ENCODE data around the gene CYFIP1. TPM values are rescaled to one million over a fixed set of nuclear protein-coding genes. Genes with fewer than 3 reads are reported as not detected.

The CYFIP1 gene
- total RNA-seq, 1 experiment from 2014 or later, result 159 TPM

- DNase-seq (ENCODE audit: low read depth, low spot score) (no peak), ATAC-seq (no peak)
- in situ Hi-C loops (cut with HindIII; ENCODE audit: low pct_unique_long_range_greater_than_20kb, low sequenced_read_pairs), result no loop called here
- Histone ChIP-seq H3K4me1 (ENCODE audit: control insufficient read depth, insufficient read depth, low read length) (peaks cover 43% of the 10 kb centered on the region), H3K27me3 (ENCODE audit: control insufficient read depth, insufficient read depth, low read length) (no peaks in the 10 kb centered on the region), H3K36me3 (ENCODE audit: control insufficient read depth, insufficient read depth, low read length) (no peaks in the 10 kb centered on the region), H3K27ac (ENCODE audit: low read length) (no peak overlapping the region), H3K4me3 (ENCODE audit: low read depth in 2 of 2, low read length in 2 of 2) (no peak overlapping the region), H3K9me3 (ENCODE audit: control insufficient read depth, insufficient read depth, low read depth, low read length) (no peaks in the 10 kb centered on the region)
- TF ChIP-seq, protein P1, sequence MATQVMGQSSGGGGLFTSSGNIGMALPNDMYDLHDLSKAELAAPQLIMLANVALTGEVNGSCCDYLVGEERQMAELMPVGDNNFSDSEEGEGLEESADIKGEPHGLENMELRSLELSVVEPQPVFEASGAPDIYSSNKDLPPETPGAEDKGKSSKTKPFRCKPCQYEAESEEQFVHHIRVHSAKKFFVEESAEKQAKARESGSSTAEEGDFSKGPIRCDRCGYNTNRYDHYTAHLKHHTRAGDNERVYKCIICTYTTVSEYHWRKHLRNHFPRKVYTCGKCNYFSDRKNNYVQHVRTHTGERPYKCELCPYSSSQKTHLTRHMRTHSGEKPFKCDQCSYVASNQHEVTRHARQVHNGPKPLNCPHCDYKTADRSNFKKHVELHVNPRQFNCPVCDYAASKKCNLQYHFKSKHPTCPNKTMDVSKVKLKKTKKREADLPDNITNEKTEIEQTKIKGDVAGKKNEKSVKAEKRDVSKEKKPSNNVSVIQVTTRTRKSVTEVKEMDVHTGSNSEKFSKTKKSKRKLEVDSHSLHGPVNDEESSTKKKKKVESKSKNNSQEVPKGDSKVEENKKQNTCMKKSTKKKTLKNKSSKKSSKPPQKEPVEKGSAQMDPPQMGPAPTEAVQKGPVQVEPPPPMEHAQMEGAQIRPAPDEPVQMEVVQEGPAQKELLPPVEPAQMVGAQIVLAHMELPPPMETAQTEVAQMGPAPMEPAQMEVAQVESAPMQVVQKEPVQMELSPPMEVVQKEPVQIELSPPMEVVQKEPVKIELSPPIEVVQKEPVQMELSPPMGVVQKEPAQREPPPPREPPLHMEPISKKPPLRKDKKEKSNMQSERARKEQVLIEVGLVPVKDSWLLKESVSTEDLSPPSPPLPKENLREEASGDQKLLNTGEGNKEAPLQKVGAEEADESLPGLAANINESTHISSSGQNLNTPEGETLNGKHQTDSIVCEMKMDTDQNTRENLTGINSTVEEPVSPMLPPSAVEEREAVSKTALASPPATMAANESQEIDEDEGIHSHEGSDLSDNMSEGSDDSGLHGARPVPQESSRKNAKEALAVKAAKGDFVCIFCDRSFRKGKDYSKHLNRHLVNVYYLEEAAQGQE (IDR thresholded peaks at IDR 0.05; ENCODE audit: insufficient read depth in 1 of 2, low read depth in 2 of 2, low read length in 1 of 2), result no peak
- no peak for TF ChIP-seq SIN3A (IDR thresholded peaks at IDR 0.05; ENCODE audit: borderline replicate concordance, insufficient read depth, low read depth, low read length)
- no peak for TF ChIP-seq TCF7L2 (IDR thresholded peaks at IDR 0.05; ENCODE audit: low read depth, low read length)
- TF ChIP-seq POLR2AphosphoS5 (IDR thresholded peaks at IDR 0.05; ENCODE audit: low read depth, low read length), result no peak
- no peak for TF ChIP-seq CTCF (IDR thresholded peaks at IDR 0.05)
- intact Hi-C loops (cut with micrococcal nuclease; ENCODE audit: unreplicated experiment), result no loop called here
- BruUV-seq (replicated peaks), result TSS peak; percentile 77
- ChIA-PET POLR2A (interaction anchor here (1.0 kb wide), 1 partner anchor 12 kb away, joined by 4 read pairs; no protein-coding TSS in a partner anchor), CTCF (no interaction called here)
Measured at GRCh38 chr15:22962611-22963010, 17.6 kb downstream of the CYFIP1 start.

DNA sequence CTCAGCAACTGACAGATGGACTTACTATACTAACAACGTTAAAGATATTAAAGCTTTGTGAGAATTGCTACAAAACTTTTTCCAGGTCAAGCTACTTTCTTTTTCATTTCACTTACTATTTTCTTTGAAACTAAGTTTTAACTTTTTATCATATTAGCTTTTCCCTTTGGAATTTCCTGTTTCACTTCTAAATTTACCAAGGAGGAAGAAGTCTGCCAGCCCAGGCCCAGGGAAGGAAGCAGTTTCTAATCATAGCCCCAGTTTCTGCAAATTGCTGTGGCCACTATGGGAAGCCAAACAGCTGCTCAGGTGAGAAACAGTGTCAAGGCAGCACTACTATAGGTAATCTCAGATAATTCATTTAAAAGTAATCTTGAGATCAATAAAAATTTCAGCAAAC, 18.4 kb downstream of the CYFIP1 start:
- TF ChIP-seq, protein P1 (IDR thresholded peaks at IDR 0.05; ENCODE audit: insufficient read depth in 1 of 2, low read depth in 2 of 2, low read length in 1 of 2), result no peak
- no peak for TF ChIP-seq POLR2AphosphoS5 (IDR thresholded peaks at IDR 0.05; ENCODE audit: low read depth, low read length)
- TF ChIP-seq SIN3A (IDR thresholded peaks at IDR 0.05; ENCODE audit: borderline replicate concordance, insufficient read depth, low read depth, low read length), result no peak
- TF ChIP-seq TCF7L2 (IDR thresholded peaks at IDR 0.05; ENCODE audit: low read depth, low read length), result no peak
- TF ChIP-seq CTCF (IDR thresholded peaks at IDR 0.05), result no peak
- BruUV-seq (replicated peaks), result no TSS peak
- ATAC-seq, result no peak
- no peaks in the 10 kb centered on the region for H3K27me3 ChIP-seq (ENCODE audit: control insufficient read depth, insufficient read depth, low read length)
- in situ Hi-C loops (cut with HindIII; ENCODE audit: low pct_unique_long_range_greater_than_20kb, low sequenced_read_pairs), result no loop called here
- POLR2A ChIA-PET, result interaction anchor here (1.0 kb wide), 1 partner anchor 12 kb away, joined by 4 read pairs; no protein-coding TSS in a partner anchor
- DNase-seq (ENCODE audit: low read depth, low spot score), result no peak
- intact Hi-C loops (cut with micrococcal nuclease; ENCODE audit: unreplicated experiment), result no loop called here
- peaks cover 36% of the 10 kb centered on the region for H3K4me1 ChIP-seq (ENCODE audit: control insufficient read depth, insufficient read depth, low read length)
- H3K9me3 ChIP-seq (ENCODE audit: control insufficient read depth, insufficient read depth, low read depth, low read length), result no peaks in the 10 kb centered on the region
- H3K36me3 ChIP-seq (ENCODE audit: control insufficient read depth, insufficient read depth, low read length), result no peaks in the 10 kb centered on the region
- CTCF ChIA-PET, result no interaction called here
- no peak overlapping the region for H3K4me3 ChIP-seq (ENCODE audit: low read depth in 2 of 2, low read length in 2 of 2)
- no peak overlapping the region for H3K27ac ChIP-seq (ENCODE audit: low read length)
